Measurements from ENCODE around the gene SORBS1.

The SORBS1 gene

DNA sequence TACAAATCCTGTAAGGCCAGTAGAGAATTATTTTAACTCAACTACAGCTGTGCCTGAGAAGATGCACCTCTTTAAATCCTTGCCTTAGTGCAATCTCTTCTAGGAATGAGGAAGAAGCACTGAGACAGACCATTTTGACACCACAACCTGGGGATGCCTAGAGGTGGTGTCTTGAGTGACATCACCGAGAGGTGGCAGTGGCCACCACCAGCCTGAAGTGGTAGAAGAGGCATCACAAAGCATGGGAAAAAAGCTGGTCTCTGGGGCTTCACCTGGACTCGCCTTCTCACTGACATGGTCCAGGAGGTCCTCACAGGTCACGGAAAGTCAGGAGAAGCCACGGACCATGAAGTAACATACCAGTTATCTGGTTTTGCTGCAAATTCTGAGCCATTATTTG lies 171.2 kb downstream of the SORBS1 start:
- DNase-seq (ENCODE audit: low spot score) (no peak), ATAC-seq (ENCODE audit: low read depth) (no peak)
- Histone ChIP-seq H3K9me3 (ENCODE audit: severe bottlenecking) (no peaks in the 10 kb centered on the region), H3K4me3 (ENCODE audit: severe bottlenecking) (no peak overlapping the region), H3K27me3 (ENCODE audit: insufficient read depth, poor library complexity, severe bottlenecking) (no peaks in the 10 kb centered on the region), H3K27ac (ENCODE audit: poor library complexity, severe bottlenecking) (no peak overlapping the region), H3K36me3 (ENCODE audit: low read depth) (no peaks in the 10 kb centered on the region), H3K4me1 (ENCODE audit: insufficient read depth, poor library complexity, severe bottlenecking) (peaks cover 13% of the 10 kb centered on the region)
- no peak for TF ChIP-seq CTCF (IDR thresholded peaks at IDR 0.05; ENCODE audit: poor library complexity, severe bottlenecking)

DNA sequence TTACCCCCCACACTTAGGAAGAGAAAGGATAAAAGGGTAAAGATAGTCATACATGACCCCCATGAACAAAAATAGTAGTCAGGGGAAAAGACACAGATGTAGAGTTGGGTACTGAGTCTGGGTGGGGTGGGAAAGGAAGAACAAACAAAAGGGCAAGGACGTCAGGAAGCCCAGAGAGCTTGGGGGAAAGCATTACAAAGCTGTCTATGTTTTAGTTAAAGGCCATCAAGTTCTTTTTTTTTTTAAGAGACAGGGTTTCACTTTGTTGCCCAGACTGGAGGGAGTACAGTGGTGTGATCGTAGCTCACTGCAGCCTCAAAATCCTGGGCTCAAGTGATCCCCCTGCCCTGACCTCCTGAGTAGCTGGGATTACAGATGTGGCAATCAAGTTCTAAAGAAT lies 172.0 kb downstream of the SORBS1 start:
- no peaks in the 10 kb centered on the region for H3K9me3 ChIP-seq (ENCODE audit: severe bottlenecking)
- H3K36me3 ChIP-seq (ENCODE audit: low read depth), result no peaks in the 10 kb centered on the region
- no peak for TF ChIP-seq CTCF (IDR thresholded peaks at IDR 0.05; ENCODE audit: poor library complexity, severe bottlenecking)
- DNase-seq (ENCODE audit: low spot score) (no peak), ATAC-seq (ENCODE audit: low read depth) (no peak)
- H3K27me3 ChIP-seq (ENCODE audit: insufficient read depth, poor library complexity, severe bottlenecking), result no peaks in the 10 kb centered on the region
- H3K27ac ChIP-seq (ENCODE audit: poor library complexity, severe bottlenecking), result no peak overlapping the region
- peaks cover 6% of the 10 kb centered on the region for H3K4me1 ChIP-seq (ENCODE audit: insufficient read depth, poor library complexity, severe bottlenecking)
- H3K4me3 ChIP-seq (ENCODE audit: severe bottlenecking), result no peak overlapping the region

DNA sequence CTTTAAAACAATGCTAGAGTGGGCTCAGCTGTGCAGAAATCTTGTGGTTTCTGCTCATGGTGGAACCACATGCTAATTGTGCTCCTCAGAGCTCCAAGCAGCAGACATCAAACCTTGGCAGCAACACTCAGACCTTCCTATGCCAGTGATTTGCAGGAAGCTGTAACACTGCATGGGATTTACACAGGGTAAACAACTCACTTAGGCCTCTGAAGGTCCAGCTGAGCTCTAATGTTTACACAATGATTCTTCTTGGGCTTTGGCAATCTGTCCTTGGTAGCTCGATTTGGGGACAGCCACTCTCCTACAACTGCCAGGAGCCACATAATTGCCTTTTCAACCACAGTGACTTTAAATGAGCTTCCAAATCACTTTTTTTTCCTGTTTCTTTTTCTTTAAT lies 172.6 kb downstream of the SORBS1 start:
- H3K9me3 ChIP-seq (ENCODE audit: severe bottlenecking), result no peaks in the 10 kb centered on the region
- no peak overlapping the region for H3K4me3 ChIP-seq (ENCODE audit: severe bottlenecking)
- DNase-seq (ENCODE audit: low spot score) (no peak), ATAC-seq (ENCODE audit: low read depth) (no peak)
- H3K27me3 ChIP-seq (ENCODE audit: insufficient read depth, poor library complexity, severe bottlenecking), result no peaks in the 10 kb centered on the region
- no peaks in the 10 kb centered on the region for H3K4me1 ChIP-seq (ENCODE audit: insufficient read depth, poor library complexity, severe bottlenecking)
- no peak for TF ChIP-seq CTCF (IDR thresholded peaks at IDR 0.05; ENCODE audit: poor library complexity, severe bottlenecking)
- no peaks in the 10 kb centered on the region for H3K36me3 ChIP-seq (ENCODE audit: low read depth)
- H3K27ac ChIP-seq (ENCODE audit: poor library complexity, severe bottlenecking), result no peak overlapping the region

GRCh38 chr10:95388109-95388471 lies 173.1 kb downstream of the SORBS1 start:
- no peak overlapping the region for H3K4me3 ChIP-seq (ENCODE audit: severe bottlenecking)
- no peaks in the 10 kb centered on the region for H3K36me3 ChIP-seq (ENCODE audit: low read depth)
- no peaks in the 10 kb centered on the region for H3K9me3 ChIP-seq (ENCODE audit: severe bottlenecking)
- no peaks in the 10 kb centered on the region for H3K27me3 ChIP-seq (ENCODE audit: insufficient read depth, poor library complexity, severe bottlenecking)
- TF ChIP-seq CTCF (IDR thresholded peaks at IDR 0.05; ENCODE audit: poor library complexity, severe bottlenecking), result no peak
- DNase-seq (ENCODE audit: low spot score) (no peak), ATAC-seq (ENCODE audit: low read depth) (no peak)
- no peak overlapping the region for H3K27ac ChIP-seq (ENCODE audit: poor library complexity, severe bottlenecking)
- H3K4me1 ChIP-seq (ENCODE audit: insufficient read depth, poor library complexity, severe bottlenecking), result no peaks in the 10 kb centered on the region

DNA sequence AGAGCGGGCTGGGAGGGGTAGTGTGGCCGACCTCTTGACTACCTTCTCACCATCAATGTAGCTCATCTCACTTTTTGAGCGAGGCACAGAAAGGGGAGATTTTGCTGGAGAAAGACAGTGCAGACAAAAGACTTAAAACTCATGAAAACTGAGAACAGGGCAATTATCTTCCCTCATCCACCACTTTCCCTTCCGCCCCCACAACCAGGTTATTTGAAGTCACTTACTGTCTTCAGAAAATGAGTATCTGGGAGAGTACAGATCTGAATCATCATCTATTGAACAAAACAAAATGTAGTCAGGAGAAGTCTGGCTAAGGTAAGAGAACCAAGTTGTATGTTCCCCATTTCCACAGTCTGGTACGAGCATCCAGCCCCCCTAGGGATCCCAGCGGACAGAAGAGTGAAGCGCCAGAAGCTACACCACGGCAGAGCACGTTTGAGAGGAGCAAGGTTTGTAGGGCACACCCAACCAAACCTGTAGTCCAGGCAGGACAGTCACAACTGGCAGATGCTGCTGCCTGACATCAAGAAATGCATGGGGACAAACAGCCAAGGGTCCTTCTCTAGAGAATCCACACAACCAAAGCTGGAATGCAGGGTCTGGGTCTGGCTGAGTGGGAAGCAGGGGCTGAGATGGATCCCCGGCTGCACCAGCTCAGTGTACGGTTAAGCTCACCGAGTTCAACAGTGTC lies 177.0 kb downstream of the SORBS1 start:
- Histone ChIP-seq H3K4me1 (ENCODE audit: insufficient read depth, poor library complexity, severe bottlenecking) (no peaks in the 10 kb centered on the region), H3K27ac (ENCODE audit: poor library complexity, severe bottlenecking) (no peak overlapping the region), H3K4me3 (ENCODE audit: severe bottlenecking) (no peak overlapping the region), H3K36me3 (ENCODE audit: low read depth) (no peaks in the 10 kb centered on the region), H3K9me3 (ENCODE audit: severe bottlenecking) (no peaks in the 10 kb centered on the region), H3K27me3 (ENCODE audit: insufficient read depth, poor library complexity, severe bottlenecking) (no peaks in the 10 kb centered on the region)
- DNase-seq (ENCODE audit: low spot score) (no peak), ATAC-seq (ENCODE audit: low read depth) (no peak)
- TF ChIP-seq CTCF (IDR thresholded peaks at IDR 0.05; ENCODE audit: poor library complexity, severe bottlenecking), result no peak

All from RWPE2 (cell line).